Activated T-cell treated with anti-CD3 and anti-CD28 coated beads, Interleukin-2, amount 50 U/mL, for 72 hours (primary cell): Measurements from ENCODE around the gene DDX41. TPM values are rescaled to one million over a fixed set of nuclear protein-coding genes. Genes with fewer than 3 reads are reported as not detected.

Experiments
- ATAC-seq, 2 donors: fragments of 150-1000 bp; cut with Tn5 transposase; replicated peaks in 1 of 2; 2 replicates each; pipeline ENCODE4 v1.10.0; 2021; ENCODE audit warnings: moderate library complexity in 2 of 2, mild to moderate bottlenecking in 1 of 2
- DNase-seq, 2 donors: peaks; one replicate each; pipeline ENCODE4 v3.0.0; 2021 to 2022; ENCODE audit warnings: mixed read lengths in 1 of 2
- H3K27ac Mint-ChIP-seq: one replicate; pipeline ENCODE4 v1.8.0; 2022; ENCODE audit warnings: mild to moderate bottlenecking, moderate library complexity, mixed read lengths
- H3K27me3 Mint-ChIP-seq: one replicate; pipeline ENCODE4 v1.8.0; 2022; ENCODE audit warnings: low read depth, mixed read lengths
- H3K36me3 Mint-ChIP-seq, 2 donors: one replicate each; pipeline ENCODE4 v1.8.0; 2022; ENCODE audit warnings: mixed read lengths in 2 of 2, mild to moderate bottlenecking in 1 of 2; ENCODE audit not compliant: insufficient read depth in 2 of 2
- H3K4me1 Mint-ChIP-seq: one replicate; pipeline ENCODE4 v1.8.0; 2022; ENCODE audit warnings: low read depth, mixed read lengths
- H3K4me3 Mint-ChIP-seq, 2 donors: one replicate each; pipeline ENCODE4 v1.8.0; 2022; ENCODE audit warnings: mild to moderate bottlenecking in 2 of 2, mixed read lengths in 2 of 2, moderate library complexity in 2 of 2
- H3K9me3 Mint-ChIP-seq, 2 donors: one replicate each; pipeline ENCODE4 v1.8.0; 2022; ENCODE audit warnings: mixed read lengths in 2 of 2
- total RNA-seq, 2 donors: library from RNA; stranded (reverse); gene quantifications; one replicate each; pipeline ENCODE4 v1.2.3, GENCODE V29; 2022

DDX41 gene
- total RNA-seq, 2 donors from 2014 or later, result 89.2 to 117 TPM

- no peak for ATAC-seq
- Mint-ChIP-seq H3K27ac (peak overlapping the region; percentile 74), H3K9me3 (no peaks in the 10 kb centered on the region), H3K4me1 (peaks cover 51% of the 10 kb centered on the region), H3K36me3 (peaks cover 7 to 30% of the 10 kb centered on the region in 2 donors), H3K27me3 (no peaks in the 10 kb centered on the region), H3K4me3 (peak overlapping the region; percentile 85 to 91)
- no peak for DNase-seq
These were observed 1.2 kb downstream of the DDX41 start for GRCh38 chr5:177515580-177515979.

GRCh38 chr5:177514541-177514940 is 2.2 kb downstream of the DDX41 start:
- ATAC-seq, result no peak

GRCh38 chr5:177513500-177513899 is 3.3 kb downstream of the DDX41 start:
- Mint-ChIP-seq H3K9me3 (no peaks in the 10 kb centered on the region), H3K27ac (no peak overlapping the region), H3K4me1 (peaks cover 41% of the 10 kb centered on the region), H3K36me3 (peaks cover 7 to 30% of the 10 kb centered on the region in 2 donors), H3K27me3 (no peaks in the 10 kb centered on the region), H3K4me3 (no peak overlapping the region)
- DNase-seq (no peak), ATAC-seq (no peak)

More at GRCh38 chr5:177514541-177514940, 2.2 kb downstream of the DDX41 start:
- Mint-ChIP-seq H3K27me3 (no peaks in the 10 kb centered on the region), H3K9me3 (no peaks in the 10 kb centered on the region), H3K27ac (no peak overlapping the region), H3K4me1 (peaks cover 48% of the 10 kb centered on the region), H3K4me3 (no peak overlapping the region), H3K36me3 (peaks cover 7 to 30% of the 10 kb centered on the region in 2 donors)
- DNase-seq, result no peak

GRCh38 chr5:177512736-177513380 is 3.9 kb downstream of the DDX41 start:
- Mint-ChIP-seq H3K4me3 (no peak overlapping the region), H3K36me3 (peaks cover 7 to 30% of the 10 kb centered on the region in 2 donors), H3K27ac (no peak overlapping the region), H3K4me1 (peaks cover 41% of the 10 kb centered on the region), H3K27me3 (no peaks in the 10 kb centered on the region), H3K9me3 (no peaks in the 10 kb centered on the region)
- ATAC-seq (no peak), DNase-seq (no peak)

- peaks cover 36% of the 10 kb centered on the region for H3K4me1 Mint-ChIP-seq
- H3K4me3 Mint-ChIP-seq, result no peak overlapping the region
- no peak for ATAC-seq
- no peaks in the 10 kb centered on the region for H3K9me3 Mint-ChIP-seq
- no peak overlapping the region for H3K27ac Mint-ChIP-seq
- no peaks in the 10 kb centered on the region for H3K27me3 Mint-ChIP-seq
- DNase-seq, result no peak
- H3K36me3 Mint-ChIP-seq, result peaks cover 7 to 28% of the 10 kb centered on the region in 2 donors
These were observed 4.7 kb downstream of the DDX41 start for GRCh38 chr5:177511796-177512675.

- Mint-ChIP-seq H3K4me3 (no peak overlapping the region), H3K36me3 (peaks cover 3 to 23% of the 10 kb centered on the region in 2 donors), H3K4me1 (peaks cover 27% of the 10 kb centered on the region), H3K27ac (no peak overlapping the region), H3K9me3 (no peaks in the 10 kb centered on the region), H3K27me3 (no peaks in the 10 kb centered on the region)
- ATAC-seq (no peak), DNase-seq (no peak)
These were observed 5.6 kb downstream of the DDX41 start for GRCh38 chr5:177511181-177511580.

- Mint-ChIP-seq H3K36me3 (peaks cover 1 to 21% of the 10 kb centered on the region in 2 donors), H3K4me3 (no peak overlapping the region), H3K9me3 (no peaks in the 10 kb centered on the region), H3K27me3 (no peaks in the 10 kb centered on the region), H3K4me1 (peaks cover 21% of the 10 kb centered on the region), H3K27ac (no peak overlapping the region)
- ATAC-seq (no peak), DNase-seq (no peak)
These were observed 6.2 kb downstream of the DDX41 start for GRCh38 chr5:177510567-177511053.

- Mint-ChIP-seq H3K27ac (no peak overlapping the region), H3K4me1 (peaks cover 16% of the 10 kb centered on the region), H3K4me3 (no peak overlapping the region), H3K9me3 (no peaks in the 10 kb centered on the region), H3K27me3 (no peaks in the 10 kb centered on the region), H3K36me3 (peaks cover 1 to 18% of the 10 kb centered on the region in 2 donors)
- peak in 1 of 2 donors; percentile 16 for ATAC-seq
- DNase-seq, result no peak
These were observed 6.7 kb downstream of the DDX41 start for GRCh38 chr5:177509991-177510566.

- no peak within 1 kb of the TSS for H3K4me3 Mint-ChIP-seq
- peaks cover 1 to 17% of the 10 kb centered on the region in 2 donors for H3K36me3 Mint-ChIP-seq
- no peaks in the 10 kb centered on the region for H3K9me3 Mint-ChIP-seq
- no peak for DNase-seq
- ATAC-seq, result no peak
- peaks cover 10% of the 10 kb centered on the region for H3K4me1 Mint-ChIP-seq
- no peaks in the 10 kb centered on the region for H3K27me3 Mint-ChIP-seq
- no peak within 1 kb of the TSS for H3K27ac Mint-ChIP-seq
These were observed 7.3 kb downstream of the DDX41 start, which contains the start of gene DOK3 for GRCh38 chr5:177509381-177509951. Gene DOK3 (minus strand): TSS chr5:177509826. CDS start chr5:177509540, 286 bp downstream.

- H3K27me3 Mint-ChIP-seq, result no peaks in the 10 kb centered on the region
- ATAC-seq (no peak), DNase-seq (no peak)
- H3K36me3 Mint-ChIP-seq, result peaks cover 0 to 11% of the 10 kb centered on the region in 2 donors
- no peaks in the 10 kb centered on the region for H3K9me3 Mint-ChIP-seq
- no peak overlapping the region for H3K4me3 Mint-ChIP-seq
- H3K4me1 Mint-ChIP-seq, result peaks cover 7% of the 10 kb centered on the region
- no peak overlapping the region for H3K27ac Mint-ChIP-seq
These were observed 7.9 kb downstream of the DDX41 start for GRCh38 chr5:177508837-177509236.

- no peak overlapping the region for H3K27ac Mint-ChIP-seq
- peaks cover 7% of the 10 kb centered on the region for H3K4me1 Mint-ChIP-seq
- peaks cover 0 to 9% of the 10 kb centered on the region in 2 donors for H3K36me3 Mint-ChIP-seq
- H3K9me3 Mint-ChIP-seq, result no peaks in the 10 kb centered on the region
- H3K4me3 Mint-ChIP-seq, result no peak overlapping the region
- H3K27me3 Mint-ChIP-seq, result no peaks in the 10 kb centered on the region
- ATAC-seq (no peak), DNase-seq (no peak)
These were observed 8.5 kb downstream of the DDX41 start for GRCh38 chr5:177508221-177508611.

- Mint-ChIP-seq H3K36me3 (peaks cover 0 to 6% of the 10 kb centered on the region in 2 donors), H3K9me3 (no peaks in the 10 kb centered on the region), H3K27ac (no peak overlapping the region), H3K4me3 (no peak overlapping the region), H3K4me1 (peaks cover 7% of the 10 kb centered on the region), H3K27me3 (no peaks in the 10 kb centered on the region)
- ATAC-seq (no peak), DNase-seq (no peak)
These were observed 9.1 kb downstream of the DDX41 start for GRCh38 chr5:177507596-177508220.
